Measurements from ENCODE around the gene POLR2E. TPM values are rescaled to one million over a fixed set of nuclear protein-coding genes. Genes with fewer than 3 reads are reported as not detected.

Gene POLR2E
- total RNA-seq, 2 donors from 2014 or later = 225 to 254 TPM

DNA sequence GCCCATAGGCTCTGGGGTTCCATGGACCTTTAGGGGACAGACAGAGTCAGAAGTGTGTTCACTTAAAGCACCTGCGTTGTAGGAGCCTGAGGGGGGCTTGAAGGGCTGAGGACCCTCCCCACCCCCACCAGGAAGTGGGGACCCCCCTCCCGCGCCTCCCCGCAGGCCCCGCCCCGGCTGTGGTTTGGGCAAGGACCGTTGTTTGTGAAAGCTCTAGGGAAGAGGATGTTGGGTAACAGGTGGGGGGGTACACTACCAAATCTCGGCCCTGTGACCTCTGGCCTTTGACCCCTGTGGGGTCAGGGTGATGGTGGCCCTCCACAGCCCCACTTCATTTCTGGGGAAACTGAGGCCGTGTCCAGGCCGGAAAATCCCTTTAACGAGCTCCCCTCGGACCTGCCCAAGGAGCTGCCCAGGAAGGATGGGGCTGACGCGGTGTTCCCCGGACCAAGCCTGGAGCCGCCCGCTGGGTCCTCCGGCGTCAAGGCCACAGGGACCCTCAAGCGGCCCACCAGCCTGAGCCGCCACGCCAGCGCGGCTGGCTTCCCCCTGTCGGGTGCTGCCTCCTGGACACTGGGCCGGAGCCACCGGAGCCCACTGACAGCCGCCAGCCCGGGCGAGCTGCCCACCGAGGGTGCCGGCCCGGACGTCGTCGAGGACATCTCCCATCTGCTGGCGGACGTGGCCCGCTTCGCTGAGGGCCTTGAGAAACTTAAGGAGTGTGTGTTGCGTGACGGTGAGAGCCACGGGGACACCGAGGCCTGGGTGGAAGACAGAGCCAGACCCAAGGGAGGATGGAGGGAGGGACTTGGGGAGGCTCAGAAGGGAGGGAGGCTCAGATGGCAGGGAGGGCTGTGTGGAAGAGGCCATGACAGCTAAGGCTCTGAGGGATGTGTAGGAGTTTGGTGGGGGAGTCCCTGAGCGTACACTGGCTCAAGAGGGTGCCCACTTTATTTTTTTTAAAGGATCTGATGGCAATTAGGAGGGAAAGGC lies 26.9 kb downstream of the POLR2E start:
- WGBS, 2 experiments (ENCODE audit: insufficient coverage in 1 of 2, insufficient read length in 1 of 2) = 93 to 94% methylated on average over 25 to 43 of the region's 45 CpGs
- H3K27ac Mint-ChIP-seq = no peak overlapping the region
- H3K27me3 ChIP-seq (ENCODE audit: control insufficient read depth, insufficient read depth, low read length, poor library complexity, severe bottlenecking) = peaks cover 80% of the 10 kb centered on the region

DNA sequence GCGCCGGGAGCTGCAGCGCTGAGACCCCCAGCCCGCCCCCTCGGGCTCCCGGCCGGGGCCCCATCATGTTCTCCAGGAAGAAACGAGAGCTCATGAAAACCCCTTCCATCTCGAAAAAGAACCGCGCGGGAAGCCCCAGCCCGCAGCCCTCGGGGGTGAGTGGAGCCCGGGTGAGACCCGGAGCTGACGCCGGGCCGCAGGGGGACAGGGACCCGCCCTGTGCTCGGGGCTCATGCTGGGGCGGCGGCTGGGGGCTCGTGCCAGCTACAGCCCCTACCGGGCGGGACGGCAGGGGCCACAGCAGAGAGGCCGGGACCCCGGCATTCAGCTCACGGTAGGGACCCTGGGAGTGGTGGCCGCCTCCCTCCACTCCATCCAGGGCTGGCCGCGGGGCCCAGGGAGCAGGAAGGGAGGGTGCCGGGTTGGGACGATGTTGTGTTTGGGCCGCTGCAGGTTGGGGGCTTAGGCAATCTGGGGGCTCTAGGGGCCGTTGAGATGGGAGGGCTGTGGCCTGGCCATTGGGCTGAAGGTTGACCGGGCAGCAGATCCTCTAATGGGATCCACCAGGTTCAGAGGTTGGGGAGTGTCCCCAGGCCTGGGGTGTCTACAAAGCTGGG lies 27.7 kb downstream of the POLR2E start:
- TF ChIP-seq, protein P1, sequence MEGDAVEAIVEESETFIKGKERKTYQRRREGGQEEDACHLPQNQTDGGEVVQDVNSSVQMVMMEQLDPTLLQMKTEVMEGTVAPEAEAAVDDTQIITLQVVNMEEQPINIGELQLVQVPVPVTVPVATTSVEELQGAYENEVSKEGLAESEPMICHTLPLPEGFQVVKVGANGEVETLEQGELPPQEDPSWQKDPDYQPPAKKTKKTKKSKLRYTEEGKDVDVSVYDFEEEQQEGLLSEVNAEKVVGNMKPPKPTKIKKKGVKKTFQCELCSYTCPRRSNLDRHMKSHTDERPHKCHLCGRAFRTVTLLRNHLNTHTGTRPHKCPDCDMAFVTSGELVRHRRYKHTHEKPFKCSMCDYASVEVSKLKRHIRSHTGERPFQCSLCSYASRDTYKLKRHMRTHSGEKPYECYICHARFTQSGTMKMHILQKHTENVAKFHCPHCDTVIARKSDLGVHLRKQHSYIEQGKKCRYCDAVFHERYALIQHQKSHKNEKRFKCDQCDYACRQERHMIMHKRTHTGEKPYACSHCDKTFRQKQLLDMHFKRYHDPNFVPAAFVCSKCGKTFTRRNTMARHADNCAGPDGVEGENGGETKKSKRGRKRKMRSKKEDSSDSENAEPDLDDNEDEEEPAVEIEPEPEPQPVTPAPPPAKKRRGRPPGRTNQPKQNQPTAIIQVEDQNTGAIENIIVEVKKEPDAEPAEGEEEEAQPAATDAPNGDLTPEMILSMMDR (conservative IDR thresholded peaks at IDR 0.05) = no peak
- no peak for DNase-seq
- Histone ChIP-seq H3K9me3 (ENCODE audit: control insufficient read depth, low read length) (no peaks in the 10 kb centered on the region), H3K27me3 (ENCODE audit: control insufficient read depth, insufficient read depth, low read length, poor library complexity, severe bottlenecking) (peaks cover 78% of the 10 kb centered on the region), H3K9ac (ENCODE audit: extremely low read depth, low read length, poor library complexity, severe bottlenecking) (no peak overlapping the region), H3K4me3 (ENCODE audit: low read length) (no peak overlapping the region), H3K4me1 (ENCODE audit: control insufficient read depth, insufficient read depth, low read length) (peaks cover 5% of the 10 kb centered on the region), H3K27ac (ENCODE audit: low read depth, low read length) (no peak overlapping the region), H3K36me3 (ENCODE audit: control insufficient read depth, insufficient read depth, low read length) (no peaks in the 10 kb centered on the region)
- no peak overlapping the region for H3K4me3 Mint-ChIP-seq
- WGBS, 2 experiments (ENCODE audit: insufficient coverage in 1 of 2, insufficient read length in 1 of 2) = 20 to 26% methylated on average over 19 to 38 of the region's 38 CpGs
- peaks cover 58% of the 10 kb centered on the region for H3K27me3 Mint-ChIP-seq (ENCODE audit: insufficient read depth)
- H3K36me3 Mint-ChIP-seq (ENCODE audit: low read depth) = no peaks in the 10 kb centered on the region
- no peaks in the 10 kb centered on the region for H3K9me3 Mint-ChIP-seq
- peaks cover 5% of the 10 kb centered on the region for H3K4me1 Mint-ChIP-seq
- no peak overlapping the region for H3K27ac Mint-ChIP-seq

More for the DNA sequence above, 26.9 kb downstream of the POLR2E start:
- H3K9me3 ChIP-seq (ENCODE audit: control insufficient read depth, low read length) = no peaks in the 10 kb centered on the region
- H3K9ac ChIP-seq (ENCODE audit: extremely low read depth, low read length, poor library complexity, severe bottlenecking) = no peak overlapping the region
- H3K4me1 ChIP-seq (ENCODE audit: control insufficient read depth, insufficient read depth, low read length) = peaks cover 5% of the 10 kb centered on the region
- H3K36me3 Mint-ChIP-seq (ENCODE audit: low read depth) = no peaks in the 10 kb centered on the region
- no peak for DNase-seq
- H3K4me1 Mint-ChIP-seq = peaks cover 5% of the 10 kb centered on the region
- H3K27ac ChIP-seq (ENCODE audit: low read depth, low read length) = no peak overlapping the region
- no peaks in the 10 kb centered on the region for H3K9me3 Mint-ChIP-seq
- peaks cover 65% of the 10 kb centered on the region for H3K27me3 Mint-ChIP-seq (ENCODE audit: insufficient read depth)
- no peaks in the 10 kb centered on the region for H3K36me3 ChIP-seq (ENCODE audit: control insufficient read depth, insufficient read depth, low read length)
- no peak overlapping the region for H3K4me3 Mint-ChIP-seq
- TF ChIP-seq, protein P1 (conservative IDR thresholded peaks at IDR 0.05) = no peak
- no peak overlapping the region for H3K4me3 ChIP-seq (ENCODE audit: low read length)

DNA sequence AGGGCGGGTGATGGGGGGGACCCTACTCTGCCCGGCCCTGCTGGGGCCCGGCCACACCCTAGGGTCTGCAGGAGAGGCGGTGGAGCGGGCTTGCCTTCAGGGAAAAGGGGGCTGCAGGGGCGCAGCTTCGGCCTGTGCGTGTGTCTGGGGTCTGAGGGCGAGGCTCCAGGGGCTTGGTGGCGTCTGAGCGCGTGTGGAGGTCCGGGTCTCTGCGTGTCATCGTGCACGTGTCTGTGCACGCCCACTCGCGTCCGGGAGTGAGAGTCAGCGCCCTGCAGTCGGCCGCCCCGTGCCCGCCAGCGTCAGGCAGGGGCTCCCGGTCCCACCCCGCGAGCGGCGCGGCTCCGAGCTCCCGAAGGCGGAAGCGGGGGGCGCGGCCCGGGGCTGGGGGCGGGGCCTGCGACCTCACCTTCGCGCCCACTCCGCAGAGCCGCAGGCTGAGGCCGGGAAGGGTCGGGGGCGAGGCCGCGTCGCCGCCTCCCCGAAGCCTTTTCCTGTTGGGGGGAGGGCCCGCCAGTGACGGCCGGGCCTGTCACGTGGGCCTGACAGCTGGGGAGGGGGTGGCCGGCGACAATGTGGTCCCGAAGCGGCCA lies 28.3 kb downstream of the POLR2E start, which contains the start of gene ARHGAP45:
TSS of gene ARHGAP45 (plus strand) at position 420 of the 593 bp plus-strand sequence. CDS start 239 bp downstream, outside the sequence.
- no peaks in the 10 kb centered on the region for H3K9me3 ChIP-seq (ENCODE audit: control insufficient read depth, low read length)
- peaks cover 72% of the 10 kb centered on the region for H3K27me3 ChIP-seq (ENCODE audit: control insufficient read depth, insufficient read depth, low read length, poor library complexity, severe bottlenecking)
- Mint-ChIP-seq H3K9me3 (no peaks in the 10 kb centered on the region), H3K27ac (no peak within 1 kb of the TSS), H3K4me3 (peak within 1 kb of the TSS; percentile 23), H3K36me3 (ENCODE audit: low read depth) (no peaks in the 10 kb centered on the region), H3K27me3 (ENCODE audit: insufficient read depth) (peaks cover 51% of the 10 kb centered on the region), H3K4me1 (peaks cover 5% of the 10 kb centered on the region)
- no peaks in the 10 kb centered on the region for H3K36me3 ChIP-seq (ENCODE audit: control insufficient read depth, insufficient read depth, low read length)
- H3K9ac ChIP-seq (ENCODE audit: extremely low read depth, low read length, poor library complexity, severe bottlenecking) = peak within 1 kb of the TSS; percentile 25
- no peak within 1 kb of the TSS for H3K27ac ChIP-seq (ENCODE audit: low read depth, low read length)
- DNase-seq = peak; percentile 78
- 14 to 30% methylated on average over 17 to 61 of the region's 61 CpGs for whole genome bisulfite sequencing, 2 experiments (ENCODE audit: insufficient coverage in 1 of 2, insufficient read length in 1 of 2)
- TF ChIP-seq, protein P1 (conservative IDR thresholded peaks at IDR 0.05) = no peak
- H3K4me1 ChIP-seq (ENCODE audit: control insufficient read depth, insufficient read depth, low read length) = peaks cover 5% of the 10 kb centered on the region
- no peak within 1 kb of the TSS for H3K4me3 ChIP-seq (ENCODE audit: low read length)

Measured in endodermal cell (in vitro differentiated cells).